Thoracic aorta (tissue), 2 donors: Measurements from ENCODE around the gene C3orf49. TPM values are rescaled to one million over a fixed set of nuclear protein-coding genes. Genes with fewer than 3 reads are reported as not detected.

Experiments used
- ATAC-seq: fragments of 150-250 bp; one replicate; pipeline ENCODE4 v1.8.0; 2017; ENCODE audit warnings: low read depth; ENCODE audit not compliant: insufficient number of reproducible peaks, low FRiP score
- DNase-seq: peaks from one replicate; pipeline ENCODE4 v3.0.0-alpha.2; 2020; ENCODE audit warnings: low spot score
- H3K27ac ChIP-seq, 2 donors: fragments of 200-600 bp; sonication (generic); 1 replicate in 1 of 2; 2 replicates in 1 of 2; pipeline ENCODE4 v1.5.1; 2016; ENCODE audit warnings: mild to moderate bottlenecking in 2 of 2, moderate library complexity in 2 of 2
- H3K27me3 ChIP-seq: fragments of 200-600 bp; sonication (generic); replicated peaks from 2 replicates; pipeline ENCODE4 v1.6.0; 2016; ENCODE audit warnings: mild to moderate bottlenecking; ENCODE audit not compliant: insufficient read depth
- H3K36me3 ChIP-seq: fragments of 200-600 bp; sonication (generic); one replicate; pipeline ENCODE4 v1.5.1; 2016
- H3K4me1 ChIP-seq, 2 donors: fragments of 200-600 bp; sonication (generic); 1 replicate in 1 of 2; 2 replicates in 1 of 2; pipeline versions ENCODE4 v1.5.1 to v1.6.0; 2016; ENCODE audit warnings: low read depth in 2 of 2, mild to moderate bottlenecking in 1 of 2; ENCODE audit not compliant: control insufficient read depth in 1 of 2
- H3K4me3 ChIP-seq: fragments of 200-600 bp; sonication (generic); 2 replicates; pipeline ENCODE4 v1.5.1; 2016; ENCODE audit warnings: mild to moderate bottlenecking
- H3K9me3 ChIP-seq: fragments of 200-600 bp; sonication (generic); 2 replicates; pipeline ENCODE4 v1.5.1; 2016
- total RNA-seq, 2 donors: library from RNA; depleted of rRNA; stranded (reverse); fragments of >200 nt; gene quantifications; one replicate each; pipeline versions ENCODE4 v1.1.0 to v1.2.3, GENCODE V29; 2016
- TF ChIP-seq, protein P1 (sequence below): fragments of 200-600 bp; sonication (generic); IDR thresholded peaks from one replicate; pipeline ENCODE4 v1.5.1; 2019; ENCODE audit warnings: antibody characterized with exemption

The C3orf49 gene
- total RNA-seq, 2 donors from 2014 or later: not detected

GRCh38 chr3:63869940-63870614 lies 51.0 kb downstream of the C3orf49 start:
- Histone ChIP-seq H3K4me3 (no peak overlapping the region), H3K36me3 (no peaks in the 10 kb centered on the region), H3K27ac (no peak overlapping the region)

DNA sequence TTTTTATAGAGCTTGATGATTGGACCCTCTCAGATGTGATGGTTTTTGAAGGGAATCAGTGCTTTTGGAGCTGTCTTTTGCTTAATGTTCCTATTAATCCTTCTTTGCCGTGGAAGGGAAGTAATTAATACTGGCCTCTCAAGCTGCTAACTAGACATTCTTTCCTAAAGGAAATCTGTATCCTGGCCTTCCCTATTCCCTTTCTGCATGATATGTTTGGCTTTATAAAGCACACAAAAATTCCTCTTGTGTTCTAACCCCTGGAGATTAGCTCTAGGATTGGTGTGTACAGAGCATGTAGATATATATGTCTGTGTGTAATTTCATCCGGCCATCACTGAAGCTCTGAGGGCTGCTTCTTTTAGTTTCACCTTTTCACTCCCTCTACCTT lies 51.5 kb downstream of the C3orf49 start:
- ATAC-seq (no peak), DNase-seq (no peak)
- no peaks in the 10 kb centered on the region for H3K27me3 ChIP-seq
- no peaks in the 10 kb centered on the region for H3K9me3 ChIP-seq
- TF ChIP-seq, protein P1, sequence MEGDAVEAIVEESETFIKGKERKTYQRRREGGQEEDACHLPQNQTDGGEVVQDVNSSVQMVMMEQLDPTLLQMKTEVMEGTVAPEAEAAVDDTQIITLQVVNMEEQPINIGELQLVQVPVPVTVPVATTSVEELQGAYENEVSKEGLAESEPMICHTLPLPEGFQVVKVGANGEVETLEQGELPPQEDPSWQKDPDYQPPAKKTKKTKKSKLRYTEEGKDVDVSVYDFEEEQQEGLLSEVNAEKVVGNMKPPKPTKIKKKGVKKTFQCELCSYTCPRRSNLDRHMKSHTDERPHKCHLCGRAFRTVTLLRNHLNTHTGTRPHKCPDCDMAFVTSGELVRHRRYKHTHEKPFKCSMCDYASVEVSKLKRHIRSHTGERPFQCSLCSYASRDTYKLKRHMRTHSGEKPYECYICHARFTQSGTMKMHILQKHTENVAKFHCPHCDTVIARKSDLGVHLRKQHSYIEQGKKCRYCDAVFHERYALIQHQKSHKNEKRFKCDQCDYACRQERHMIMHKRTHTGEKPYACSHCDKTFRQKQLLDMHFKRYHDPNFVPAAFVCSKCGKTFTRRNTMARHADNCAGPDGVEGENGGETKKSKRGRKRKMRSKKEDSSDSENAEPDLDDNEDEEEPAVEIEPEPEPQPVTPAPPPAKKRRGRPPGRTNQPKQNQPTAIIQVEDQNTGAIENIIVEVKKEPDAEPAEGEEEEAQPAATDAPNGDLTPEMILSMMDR: no peak
- H3K36me3 ChIP-seq: no peaks in the 10 kb centered on the region
- H3K27ac ChIP-seq: no peak overlapping the region
- H3K4me3 ChIP-seq: no peak overlapping the region
- H3K4me1 ChIP-seq: peaks cover 9 to 23% of the 10 kb centered on the region in 2 donors

More at GRCh38 chr3:63869940-63870614, 51.0 kb downstream of the C3orf49 start:
- TF ChIP-seq, protein P1: no peak
- Histone ChIP-seq H3K9me3 (no peaks in the 10 kb centered on the region), H3K4me1 (peaks cover 6 to 17% of the 10 kb centered on the region in 2 donors), H3K27me3 (no peaks in the 10 kb centered on the region)
- DNase-seq (no peak), ATAC-seq (no peak)

DNA sequence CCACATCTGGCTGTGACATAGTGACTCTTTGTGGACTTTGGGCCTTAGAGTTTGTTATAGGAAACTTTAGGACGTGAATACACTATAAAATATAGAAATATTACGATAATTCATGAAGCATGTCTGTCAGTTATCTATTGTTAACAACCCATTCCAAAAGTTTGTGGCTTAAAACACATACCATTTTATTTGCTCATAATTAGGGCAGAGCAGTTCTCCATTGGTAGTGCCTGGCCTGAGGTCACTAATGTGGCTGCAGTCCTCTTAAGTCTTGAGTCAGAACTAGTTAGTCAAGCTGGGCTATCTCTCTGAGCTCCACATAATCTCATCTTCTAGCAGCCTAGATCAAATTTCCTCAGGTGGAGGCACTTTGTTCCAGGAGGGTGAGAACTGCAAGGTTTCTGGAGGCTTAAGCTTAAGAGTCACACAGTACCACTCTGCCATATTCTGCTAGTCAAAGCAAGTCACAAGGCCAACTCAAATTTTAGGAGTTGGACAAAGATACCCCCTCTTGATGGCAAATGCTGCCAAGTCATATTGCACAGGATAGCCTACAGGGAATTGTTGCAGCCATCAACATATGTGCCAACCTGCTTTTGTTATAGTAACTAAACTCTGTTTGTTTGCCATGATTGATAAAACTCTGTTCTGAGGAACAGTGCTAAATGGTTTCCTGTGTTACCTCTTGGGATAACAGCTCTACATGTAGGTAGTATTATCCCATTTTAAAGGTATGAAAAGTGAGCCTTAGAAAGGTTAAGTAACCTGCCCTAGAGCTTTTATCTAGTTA lies 53.2 kb downstream of the C3orf49 start:
- H3K27ac ChIP-seq: no peak overlapping the region
- no peak for DNase-seq

DNA sequence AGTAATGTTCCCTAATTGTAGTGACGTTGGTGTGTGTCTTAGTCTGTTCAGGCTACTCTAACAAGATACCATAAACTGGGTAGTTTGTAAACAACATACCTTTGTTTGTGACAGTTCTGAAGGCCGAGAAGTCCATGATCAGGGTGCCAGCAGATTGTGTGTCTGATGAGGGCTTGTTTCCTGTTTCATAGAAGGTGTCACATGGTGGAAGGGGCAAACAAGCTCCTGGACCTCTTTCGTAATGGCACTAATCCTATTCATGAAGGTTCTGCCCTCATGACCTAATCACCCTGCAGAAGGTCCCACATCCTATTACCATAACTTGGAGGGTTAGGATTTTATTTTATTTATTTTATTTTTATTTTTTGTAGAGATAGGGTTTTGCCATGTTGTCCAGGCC lies 55.7 kb downstream of the C3orf49 start:
- no peak for DNase-seq
- no peaks in the 10 kb centered on the region for H3K27me3 ChIP-seq
- ATAC-seq: no peak

More for the DNA sequence above, 53.2 kb downstream of the C3orf49 start:
- Histone ChIP-seq H3K9me3 (no peaks in the 10 kb centered on the region), H3K4me1 (peaks cover 14 to 36% of the 10 kb centered on the region in 2 donors), H3K27me3 (no peaks in the 10 kb centered on the region), H3K36me3 (no peaks in the 10 kb centered on the region), H3K4me3 (no peak overlapping the region)
- no peak for ATAC-seq
- TF ChIP-seq, protein P1: no peak

DNA sequence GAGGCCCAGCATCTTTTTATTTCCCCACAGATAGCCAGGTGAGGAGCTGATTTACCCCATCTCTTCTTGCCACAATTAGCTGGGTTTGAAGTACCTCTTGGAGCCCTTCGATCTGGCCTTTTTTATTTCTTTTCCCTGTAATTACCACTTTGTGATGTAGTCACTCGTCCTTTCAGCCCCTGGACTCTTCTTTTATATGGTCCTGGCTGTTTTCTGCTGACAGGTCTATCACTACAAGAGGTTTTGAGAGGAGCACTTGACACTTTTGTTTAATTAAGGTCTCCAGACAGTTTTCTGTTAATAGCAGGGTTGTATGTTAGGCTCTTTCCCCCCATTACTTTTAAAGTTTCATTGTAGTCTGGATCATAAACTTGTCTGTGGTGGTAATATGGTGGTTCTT lies 56.4 kb downstream of the C3orf49 start:
- Histone ChIP-seq H3K9me3 (no peaks in the 10 kb centered on the region), H3K4me1 (peaks cover 10 to 36% of the 10 kb centered on the region in 2 donors), H3K27me3 (no peaks in the 10 kb centered on the region), H3K36me3 (no peaks in the 10 kb centered on the region), H3K4me3 (no peak overlapping the region), H3K27ac (no peak overlapping the region)
- DNase-seq: no peak
- ATAC-seq: no peak
- TF ChIP-seq, protein P1: no peak

More for the DNA sequence above, 55.7 kb downstream of the C3orf49 start:
- H3K9me3 ChIP-seq: no peaks in the 10 kb centered on the region
- no peak overlapping the region for H3K4me3 ChIP-seq
- no peak overlapping the region for H3K27ac ChIP-seq
- peaks cover 10 to 39% of the 10 kb centered on the region in 2 donors for H3K4me1 ChIP-seq
- TF ChIP-seq, protein P1: no peak
- H3K36me3 ChIP-seq: no peaks in the 10 kb centered on the region
